ENCODE data around the gene DCAF7.

DCAF7 gene

GRCh38 chr17:63629627-63630026 is 79.3 kb downstream of the DCAF7 start:
- DNase-seq (ENCODE audit: low read depth) = no peak

GRCh38 chr17:63631062-63631461 is 80.8 kb downstream of the DCAF7 start:
- DNase-seq (ENCODE audit: low read depth) = no peak

- DNase-seq (ENCODE audit: low read depth) = no peak
Measured at GRCh38 chr17:63631626-63632025, 81.3 kb downstream of the DCAF7 start.

GRCh38 chr17:63633742-63634141 is 83.5 kb downstream of the DCAF7 start:
- no peak for DNase-seq (ENCODE audit: low read depth)

GRCh38 chr17:63634163-63634562 is 83.9 kb downstream of the DCAF7 start:
- DNase-seq (ENCODE audit: low read depth) = no peak

GRCh38 chr17:63634816-63635215 is 84.5 kb downstream of the DCAF7 start:
- no peak for DNase-seq (ENCODE audit: low read depth)

- DNase-seq (ENCODE audit: low read depth) = no peak
Measured at GRCh38 chr17:63635290-63635689, 85.0 kb downstream of the DCAF7 start.

GRCh38 chr17:63635787-63636186 is 85.5 kb downstream of the DCAF7 start:
- DNase-seq (ENCODE audit: low read depth) = no peak

GRCh38 chr17:63639125-63639524 is 88.8 kb downstream of the DCAF7 start:
- DNase-seq (ENCODE audit: low read depth) = no peak

- no peak for DNase-seq (ENCODE audit: low read depth)
Measured at GRCh38 chr17:63640038-63640437, 89.8 kb downstream of the DCAF7 start.

GRCh38 chr17:63641692-63642448 is 91.6 kb downstream of the DCAF7 start:
- no peak for DNase-seq (ENCODE audit: low read depth)

Data from HS-5 (cell line).